Medulla oblongata (tissue), 1 donor: ENCODE measurements around the gene MYO18B.

Source experiments
- DNase-seq: peaks from one replicate; pipeline ENCODE4 v3.0.0-alpha.2; 2015; ENCODE audit errors: extremely low spot score

MYO18B gene

DNA sequence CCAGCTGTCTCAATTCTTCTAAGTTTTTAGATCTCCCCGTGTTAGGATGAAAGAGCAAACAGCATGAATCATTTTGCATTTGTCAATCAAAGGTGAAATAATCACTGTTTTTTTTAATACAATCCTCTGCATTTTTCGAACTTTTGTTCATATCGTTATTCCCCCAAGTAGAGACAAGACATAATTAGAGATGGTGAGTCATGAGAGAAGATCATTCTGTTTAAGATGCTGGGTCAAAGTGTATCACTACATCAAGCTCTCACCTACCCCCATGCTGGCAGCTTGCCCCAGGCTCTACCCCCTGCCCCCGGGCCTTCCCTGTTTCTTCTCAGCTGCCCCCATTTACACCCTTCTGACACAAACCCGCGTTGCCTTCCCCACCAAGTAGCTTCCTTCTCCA, 30.5 kb upstream of the MYO18B start:
- DNase-seq: no peak

DNA sequence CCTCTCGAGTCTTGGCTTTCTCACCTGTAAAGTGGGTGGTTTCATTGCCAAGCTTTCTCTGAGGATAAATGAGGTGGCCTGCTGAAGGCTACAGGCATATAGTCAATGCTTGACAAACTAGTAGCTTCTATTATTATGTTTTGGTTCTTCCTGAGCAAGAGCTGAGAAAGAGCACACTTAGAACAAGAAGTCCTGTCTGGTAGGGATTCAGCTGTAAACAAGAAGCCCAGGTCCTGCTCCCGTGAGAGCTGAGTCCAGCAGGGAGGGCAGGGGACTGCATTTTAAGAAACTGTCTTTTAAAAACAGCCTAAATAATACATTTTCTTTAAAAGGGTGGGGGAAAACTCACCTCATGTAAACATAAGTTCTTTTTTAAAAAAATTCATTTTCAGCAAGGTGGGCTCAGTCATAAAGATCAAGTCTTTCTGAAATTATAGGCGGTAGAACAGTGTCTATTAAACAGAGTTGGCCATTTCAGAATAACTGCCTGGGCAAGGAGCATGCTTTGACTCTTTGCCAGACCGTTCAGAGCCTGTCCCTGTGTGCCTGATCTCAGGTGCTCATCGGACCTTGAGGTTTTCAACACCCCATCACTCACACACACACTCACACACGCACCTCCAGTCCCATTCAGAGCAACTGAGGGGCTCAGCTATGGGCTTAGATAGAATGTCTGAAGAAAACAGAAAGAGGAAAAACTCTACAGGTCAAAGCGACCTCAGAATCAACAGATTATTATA, 29.2 kb upstream of the MYO18B start:
- no peak for DNase-seq

DNA sequence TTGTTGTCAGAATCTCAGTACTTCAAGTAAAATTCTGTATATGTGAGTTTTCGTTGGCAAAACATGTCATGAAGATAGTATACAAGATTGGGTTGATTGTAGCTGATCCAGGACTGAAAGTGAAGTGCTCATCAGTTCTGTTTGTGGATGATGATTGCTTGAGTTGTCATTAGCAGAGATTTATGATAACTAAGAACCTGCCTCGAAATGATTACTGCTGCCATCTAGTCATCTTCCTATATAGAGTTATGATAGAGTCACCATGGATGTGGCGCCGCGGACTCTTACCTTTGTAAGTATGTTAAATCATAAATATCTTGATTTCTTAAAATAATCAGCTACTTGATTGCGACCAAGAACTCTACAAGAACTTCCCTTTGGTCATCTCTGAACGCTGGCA, 27.9 kb upstream of the MYO18B start:
- DNase-seq: no peak

DNA sequence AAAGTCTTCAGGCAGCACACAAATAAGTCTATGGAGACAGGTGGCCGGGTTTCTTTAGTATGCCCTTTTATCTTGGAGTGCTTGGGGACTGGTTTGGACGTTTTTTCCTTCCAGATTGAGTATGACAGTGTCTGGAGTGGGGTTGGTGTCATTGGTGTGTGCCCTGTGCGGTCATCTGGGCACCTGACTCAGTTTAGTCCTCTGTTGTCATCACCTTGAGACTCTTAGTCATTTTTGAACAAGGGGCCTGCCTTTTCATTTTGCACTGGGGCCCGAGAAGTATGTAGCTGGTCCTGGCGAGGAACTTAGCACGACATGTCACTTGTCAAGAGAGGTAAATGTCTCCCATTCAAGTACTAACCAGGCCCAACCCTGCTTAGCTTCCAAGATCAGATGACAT, 27.2 kb upstream of the MYO18B start:
- DNase-seq: no peak

DNA sequence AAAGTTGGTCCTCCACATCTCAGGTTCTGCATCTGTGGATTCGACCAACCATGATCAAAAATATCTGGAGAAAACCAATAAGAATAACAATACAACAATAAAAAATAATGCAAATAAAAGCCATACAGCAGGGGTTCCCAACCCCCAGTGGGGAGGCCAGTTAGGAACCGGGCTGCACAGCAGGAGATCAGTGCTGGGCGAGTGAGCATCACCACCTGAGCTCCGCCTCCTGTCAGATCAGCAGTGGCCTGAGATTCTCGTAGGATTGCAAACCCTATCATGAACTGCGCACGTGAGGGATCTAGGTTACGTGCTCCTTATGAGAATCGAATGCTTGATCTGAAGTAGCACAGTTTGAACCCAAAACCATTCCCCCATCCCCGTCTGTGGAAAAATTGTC, 25.4 kb upstream of the MYO18B start:
- no peak for DNase-seq

DNA sequence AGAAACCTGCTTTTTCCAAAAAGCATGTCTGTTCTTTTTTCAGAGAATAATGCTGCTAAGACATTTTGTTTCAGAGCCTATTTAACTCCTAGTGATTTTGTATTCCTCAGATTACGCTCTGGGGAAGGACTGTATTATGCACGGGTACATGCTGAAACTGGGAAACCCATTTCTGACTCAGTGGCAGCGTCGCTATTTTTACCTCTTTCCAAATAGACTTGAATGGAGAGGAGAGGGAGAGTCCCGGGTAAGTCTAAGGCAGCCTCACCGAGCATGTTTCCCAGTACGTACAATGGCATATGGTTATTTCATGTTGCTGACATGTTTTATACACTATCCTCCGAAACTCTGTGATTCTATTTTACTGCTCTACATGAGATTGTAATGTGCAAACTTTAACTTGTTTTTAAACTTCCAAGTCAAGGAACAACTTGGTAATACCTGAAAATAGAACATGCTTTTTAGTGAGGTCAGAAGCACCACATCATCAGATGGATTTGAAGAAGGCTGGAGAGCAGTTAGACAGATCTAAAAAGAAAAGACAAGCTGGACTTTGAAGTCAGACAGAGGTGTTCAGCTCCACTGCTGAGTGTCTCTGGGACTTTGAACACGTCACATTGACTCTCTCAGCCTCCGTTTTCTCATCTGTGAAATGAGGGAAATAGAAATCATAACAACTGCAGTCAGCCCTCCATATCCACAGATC, 23.7 kb upstream of the MYO18B start:
- DNase-seq: no peak

DNA sequence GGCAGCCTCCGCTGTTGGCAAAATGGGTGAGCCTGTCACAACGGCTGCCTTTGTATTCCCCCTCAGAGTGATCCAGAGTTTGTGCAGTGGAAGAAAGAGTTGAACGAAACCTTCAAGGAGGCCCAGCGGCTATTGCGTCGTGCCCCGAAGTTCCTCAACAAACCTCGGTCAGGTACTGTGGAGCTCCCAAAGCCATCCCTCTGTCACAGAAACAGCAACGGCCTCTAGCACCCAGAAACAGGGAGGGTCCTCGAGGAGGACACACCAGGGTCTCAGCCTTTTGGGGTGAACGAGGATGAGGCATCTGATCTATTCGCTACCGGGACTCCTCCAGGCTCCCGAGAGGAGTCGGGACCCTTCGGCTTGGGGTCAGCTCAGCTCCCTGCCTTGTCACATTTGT, 19.8 kb upstream of the MYO18B start:
- no peak for DNase-seq

DNA sequence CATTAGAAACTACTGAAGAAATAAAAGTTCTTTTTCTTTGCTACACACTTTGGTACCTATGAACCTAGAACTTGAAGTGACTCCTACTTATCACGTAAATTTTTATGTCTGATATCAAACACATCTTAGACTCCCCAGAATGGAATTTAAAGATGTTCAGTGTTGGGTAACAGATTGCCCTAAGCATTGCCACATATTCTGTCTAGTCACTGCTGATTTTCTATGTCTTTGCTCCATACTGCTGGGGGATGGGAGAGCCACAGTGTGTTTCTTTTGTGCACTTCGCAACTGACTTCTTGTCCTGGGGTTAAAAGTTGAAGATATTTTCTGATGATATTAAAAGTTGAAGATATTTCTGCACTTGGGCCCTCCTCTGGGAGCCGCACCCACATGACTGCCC, 19.4 kb upstream of the MYO18B start:
- DNase-seq: no peak

DNA sequence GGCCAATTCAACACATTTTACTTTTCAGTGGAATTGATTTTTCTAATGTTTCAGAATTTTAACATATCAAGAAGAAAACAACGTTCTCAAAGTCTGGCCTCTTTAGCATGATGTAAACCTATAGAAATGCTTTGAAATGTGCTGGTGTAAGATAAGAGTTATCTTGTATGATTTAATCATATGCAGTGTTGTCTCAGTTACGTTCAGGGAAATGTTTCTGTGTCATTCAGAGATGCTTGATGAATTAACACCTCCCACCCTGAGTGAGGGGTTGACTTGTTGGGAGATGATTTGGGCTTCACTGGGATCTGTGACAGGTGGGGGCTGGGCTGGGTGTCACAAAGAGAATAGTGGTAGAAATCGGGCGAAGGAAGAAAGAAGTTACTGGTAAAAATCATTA, 15.7 kb upstream of the MYO18B start:
- no peak for DNase-seq

DNA sequence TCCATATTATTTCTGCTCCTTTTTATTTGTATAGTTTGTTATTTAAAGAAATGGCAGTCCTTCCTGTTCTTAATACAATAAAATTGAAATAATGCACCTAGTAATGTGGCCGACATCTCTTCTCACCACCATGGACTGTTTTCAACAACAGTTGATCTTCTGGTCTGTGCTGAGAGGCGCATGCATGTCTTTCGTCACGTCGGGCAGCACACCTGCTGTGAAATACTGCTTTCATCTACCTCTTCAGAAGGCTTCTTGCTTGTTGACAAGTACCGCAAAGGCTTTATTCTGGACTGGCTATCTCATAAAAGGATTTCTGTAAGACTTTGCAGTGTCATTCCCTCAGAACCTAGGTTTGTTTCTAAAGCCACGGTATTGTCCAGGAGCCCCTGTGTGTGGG, 13.9 kb upstream of the MYO18B start:
- no peak for DNase-seq

DNA sequence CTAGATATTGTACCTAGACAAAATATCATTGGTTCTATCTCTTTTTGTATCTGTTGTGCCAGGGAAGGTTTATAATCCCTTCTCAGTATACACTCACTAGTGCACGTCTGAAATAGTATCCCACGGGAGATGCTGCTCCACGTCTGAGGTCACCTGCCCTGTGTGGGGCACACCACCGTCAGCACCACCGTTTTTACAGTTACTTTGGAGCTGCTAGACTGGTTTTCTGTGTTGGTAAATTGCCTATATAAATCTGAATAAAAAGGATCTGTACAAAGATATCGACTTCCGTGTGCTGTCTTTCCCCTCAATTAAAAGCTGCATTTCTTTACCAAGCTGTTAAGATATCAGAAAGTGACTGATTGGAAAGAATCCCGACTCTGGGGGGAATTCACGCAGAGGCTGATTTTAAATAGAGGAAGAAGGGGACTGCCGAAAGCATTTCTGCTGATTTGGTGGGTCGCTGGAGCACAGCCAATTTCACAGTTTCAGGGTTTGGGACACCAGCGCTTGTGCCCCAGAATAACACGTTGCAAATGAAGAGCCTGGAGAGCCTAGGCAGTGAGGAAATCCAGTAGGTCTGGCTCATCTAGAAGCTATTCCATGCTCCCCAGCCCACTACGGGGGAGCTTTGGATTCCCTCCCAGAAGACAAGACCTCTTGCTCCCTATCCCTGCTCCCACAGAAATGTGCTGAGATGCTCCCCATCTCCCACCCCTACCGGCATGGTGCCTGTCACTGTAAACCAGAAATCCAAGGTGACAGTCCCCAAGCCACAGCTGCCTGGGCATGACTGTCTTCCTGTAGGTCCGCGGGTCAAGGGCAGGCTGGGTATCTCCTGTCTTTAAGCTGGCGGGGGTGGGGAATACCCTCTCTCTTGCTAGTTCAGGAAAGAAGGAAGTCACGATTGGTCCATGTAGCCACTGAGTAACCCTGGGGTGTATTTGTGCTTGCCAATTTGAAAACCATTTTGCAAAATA, 12.7 kb upstream of the MYO18B start:
- DNase-seq: no peak

DNA sequence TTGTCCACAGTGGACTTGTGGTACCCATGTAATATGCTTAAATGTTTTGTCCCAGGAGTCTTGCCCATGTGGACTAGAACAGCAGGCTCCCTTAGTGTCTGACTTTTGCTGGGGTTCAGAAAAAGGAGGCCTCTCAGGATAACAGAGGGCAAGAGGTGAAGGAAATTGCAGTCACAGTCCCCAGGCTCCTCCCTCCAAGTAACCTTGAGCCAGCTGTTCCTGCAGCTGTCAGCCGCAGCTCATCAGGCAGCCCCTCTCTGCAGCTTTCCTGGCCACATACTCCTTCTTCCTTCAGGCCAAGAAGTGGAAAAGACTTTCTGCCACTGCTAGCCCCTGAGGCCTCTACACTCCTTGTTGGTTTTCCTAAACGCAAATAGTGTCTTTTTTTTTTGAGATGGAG, 6.3 kb upstream of the MYO18B start:
- DNase-seq: no peak

DNA sequence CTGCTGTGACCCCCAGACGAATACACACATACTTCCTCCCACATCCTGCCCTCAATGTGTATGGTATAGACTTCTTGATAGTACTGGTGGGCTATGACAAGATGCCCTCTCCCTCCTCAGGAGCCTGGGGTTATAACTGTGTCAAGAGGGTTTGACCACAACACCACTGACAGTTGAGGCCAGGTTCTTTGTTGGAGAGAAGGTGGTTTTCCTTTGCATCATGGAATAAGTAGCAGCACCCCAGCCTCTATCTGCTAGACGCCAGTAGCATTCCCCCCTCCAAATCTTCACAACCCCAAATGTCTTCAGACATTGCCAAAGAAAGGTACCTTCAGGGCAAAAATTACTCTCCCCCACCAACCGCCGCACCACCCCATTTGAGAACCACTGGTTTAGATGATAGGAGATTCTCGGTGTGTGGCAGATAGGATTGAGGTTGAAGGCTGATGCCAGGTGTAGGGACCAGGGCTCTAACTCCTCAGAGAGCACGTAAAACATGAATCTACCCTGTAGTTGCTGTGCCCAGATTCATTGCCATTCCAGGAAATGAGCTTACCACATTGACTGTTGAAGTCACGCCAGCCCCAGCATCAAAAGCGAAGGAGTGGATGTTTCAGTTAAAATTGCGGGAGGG, 5.5 kb upstream of the MYO18B start:
- DNase-seq: no peak

DNA sequence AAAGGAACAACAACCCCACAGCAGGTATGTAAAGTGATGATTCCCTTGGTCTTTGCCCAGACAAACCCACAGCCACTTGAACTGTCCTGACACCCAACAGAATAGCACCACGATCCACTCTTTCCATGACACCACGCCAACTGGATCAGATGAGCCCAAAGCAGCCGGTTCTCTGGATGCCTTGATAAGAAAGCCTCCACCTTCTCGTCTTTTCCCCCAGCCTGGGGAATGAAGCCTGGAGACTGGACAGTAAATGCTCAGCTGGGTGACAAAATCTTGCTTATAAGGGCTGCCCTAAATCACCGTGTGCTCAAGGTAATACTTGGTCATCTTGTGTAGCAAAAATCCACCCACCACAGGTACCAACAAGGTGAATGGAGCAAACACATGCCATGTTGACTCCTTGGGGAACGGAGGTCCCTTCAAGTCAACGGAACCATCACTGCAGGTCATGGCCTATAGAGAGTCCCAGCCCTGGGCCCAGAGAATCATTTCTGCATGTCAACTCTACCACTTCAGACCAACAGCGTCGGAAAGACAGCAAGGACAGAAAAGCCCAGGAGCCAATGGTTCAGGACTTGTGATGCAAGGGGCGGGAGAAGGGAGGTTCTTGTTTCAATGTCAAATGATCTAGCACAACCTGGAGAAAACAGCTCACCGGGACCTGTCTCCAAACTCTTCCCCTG, 2.2 kb upstream of the MYO18B start:
- DNase-seq: no peak

DNA sequence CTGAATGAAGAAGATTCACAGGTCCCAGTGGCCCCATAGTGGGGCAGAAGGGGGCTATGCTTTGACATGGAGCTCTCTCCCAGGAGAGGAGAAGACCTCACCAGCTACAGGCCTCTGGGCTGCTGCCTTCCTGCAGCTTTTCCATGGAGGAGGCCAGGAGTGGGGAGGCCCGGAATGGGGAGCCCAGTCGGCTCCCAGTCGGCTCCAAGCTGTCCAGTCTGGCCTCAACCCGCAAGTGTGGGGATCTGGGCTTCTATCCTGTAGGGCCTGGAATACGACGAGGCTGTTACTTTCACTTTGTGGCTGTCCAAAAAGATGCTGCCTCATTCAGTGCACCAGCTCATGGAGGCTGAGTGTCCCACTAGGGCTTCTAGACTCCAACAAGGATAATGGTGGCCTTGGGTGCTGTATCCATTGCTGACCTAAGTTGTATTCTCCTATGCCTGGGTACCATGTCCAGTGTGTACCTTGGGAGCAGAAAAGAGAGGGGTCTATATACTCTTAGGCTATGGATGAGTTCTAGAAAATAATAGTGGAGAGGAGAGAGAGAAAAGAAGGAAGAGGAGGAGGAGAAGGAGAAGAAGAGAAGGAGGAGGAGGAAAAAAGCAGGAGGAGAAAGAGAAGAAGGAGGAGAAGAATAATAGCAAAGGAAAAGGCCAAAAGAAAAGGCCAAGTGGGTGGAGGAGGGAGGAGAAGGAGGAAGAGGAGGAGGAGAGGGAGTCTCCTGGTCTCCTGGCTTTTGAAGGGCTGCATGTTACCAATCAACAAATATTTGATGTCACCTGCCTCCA, 1.1 kb downstream of the MYO18B start:
- DNase-seq: no peak

DNA sequence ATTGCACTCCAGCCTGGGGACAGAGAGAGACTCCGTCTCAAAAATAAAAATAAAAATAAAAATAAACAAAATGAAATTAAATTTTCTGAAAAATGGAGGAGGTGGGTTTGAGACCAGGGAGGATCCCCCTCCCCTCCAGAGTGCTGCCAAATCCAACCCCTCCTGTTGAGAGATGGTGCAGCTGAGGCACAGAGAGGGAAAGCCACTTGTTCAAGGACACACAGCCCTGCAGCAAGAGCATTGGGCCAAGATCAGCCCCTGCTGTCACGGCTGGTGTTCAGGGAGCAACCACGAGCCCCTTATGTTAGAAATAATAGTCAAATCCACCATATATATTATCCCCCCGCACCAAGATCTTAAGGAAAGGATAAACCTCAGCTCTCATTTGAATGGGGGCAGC, 2.7 kb downstream of the MYO18B start:
- DNase-seq: no peak

DNA sequence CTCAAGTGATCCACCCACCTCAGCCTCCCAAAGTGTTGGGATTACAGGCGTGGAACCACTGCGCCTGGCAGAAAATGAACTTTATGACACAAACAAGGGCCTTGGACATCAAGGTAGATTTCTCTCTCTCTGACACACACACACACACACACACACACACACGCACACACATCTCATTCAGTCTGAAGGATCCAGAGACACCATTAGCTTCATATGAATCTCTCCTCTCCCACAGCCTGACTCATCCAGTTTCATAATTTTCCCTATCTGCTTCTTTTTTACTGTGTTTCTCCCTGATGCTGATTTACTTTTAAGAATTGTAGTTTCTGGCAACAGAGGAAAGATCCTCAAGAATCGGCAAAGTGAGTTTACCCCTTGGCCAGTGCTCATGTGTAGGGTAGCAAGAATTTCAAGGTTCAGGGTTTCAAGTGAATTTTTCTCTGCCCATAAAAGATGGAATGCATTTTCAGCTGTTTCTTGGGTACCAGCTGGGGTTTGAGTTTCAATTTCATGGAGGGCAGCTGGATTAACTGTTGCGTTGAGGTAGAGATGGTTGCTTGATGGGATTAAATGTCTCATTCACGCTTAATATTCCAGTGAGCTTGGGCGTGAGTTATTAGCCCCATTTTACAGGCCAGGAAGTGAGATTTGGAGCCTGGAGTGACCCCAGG, 3.5 kb downstream of the MYO18B start:
- no peak for DNase-seq

DNA sequence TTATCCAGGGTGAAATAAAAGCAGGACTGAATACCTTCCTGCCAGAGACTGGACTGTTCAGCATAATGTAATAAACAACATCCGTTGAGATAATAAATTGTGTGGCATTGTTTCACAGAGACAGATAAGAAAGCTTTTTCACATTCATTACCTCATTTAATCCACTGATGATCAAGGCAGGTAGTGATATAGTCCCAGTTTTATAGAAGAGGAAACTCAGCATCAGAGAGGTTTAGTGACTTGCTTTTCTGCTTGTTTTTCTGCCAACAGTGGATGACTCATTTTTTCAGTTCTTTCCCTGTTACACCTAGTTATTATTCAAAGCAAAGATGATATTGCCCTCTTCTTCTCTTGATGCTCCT, 4.0 kb downstream of the MYO18B start:
- DNase-seq: no peak

DNA sequence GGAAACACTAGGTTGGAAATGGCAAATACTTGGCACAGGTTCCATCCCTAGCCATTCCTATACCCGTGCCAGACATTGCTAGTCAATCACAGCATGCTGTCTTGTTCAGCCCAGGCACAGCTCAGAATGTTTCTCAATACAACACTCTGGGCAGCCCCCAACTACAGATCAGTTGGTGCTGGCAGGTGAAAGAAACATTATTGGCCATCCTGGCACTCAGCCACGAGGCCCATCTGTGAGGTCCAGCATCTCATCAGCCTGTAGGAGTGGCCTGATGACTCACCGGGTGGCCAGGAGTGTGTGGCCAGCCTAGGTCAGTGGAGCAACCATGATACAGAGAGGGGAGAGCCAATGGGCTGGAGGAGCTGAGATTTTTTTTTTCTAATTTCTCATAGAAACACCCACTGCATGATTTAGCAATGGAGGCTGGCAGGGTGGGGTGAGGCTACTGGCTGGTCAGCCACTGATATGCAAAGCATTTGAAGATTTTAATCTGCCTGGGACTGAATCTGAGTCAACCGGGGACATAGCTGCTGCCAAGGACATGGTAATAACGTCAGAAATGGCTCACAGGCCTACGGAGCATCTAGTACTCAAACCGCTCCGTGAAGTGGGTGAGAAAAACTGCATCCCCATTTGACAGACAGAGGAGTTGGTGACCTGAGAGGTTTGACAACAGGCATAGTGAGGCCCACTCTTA, 5.4 kb downstream of the MYO18B start:
- no peak for DNase-seq

DNA sequence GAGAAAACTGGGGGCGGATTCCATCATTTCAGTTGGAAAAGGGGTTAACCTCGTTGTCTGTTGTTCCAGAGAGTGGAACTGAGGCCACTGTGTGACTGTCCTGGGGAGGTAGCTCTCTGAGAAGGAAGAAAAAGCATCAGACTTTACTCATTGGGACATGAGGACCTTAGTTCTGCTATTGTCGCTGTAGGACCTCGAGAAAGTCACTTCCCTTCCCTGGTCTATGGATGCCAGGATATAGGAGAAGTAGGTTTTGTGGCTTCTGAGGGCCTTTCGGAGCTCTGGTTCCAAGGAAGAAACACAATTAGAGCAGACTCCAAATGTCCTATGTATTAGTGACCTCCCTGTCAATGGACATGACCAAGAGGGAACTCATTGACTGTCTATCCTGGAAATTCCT, 6.2 kb downstream of the MYO18B start:
- DNase-seq: no peak
